ACC112 (cell line): ENCODE data around the gene CELSR2.

ENCODE experiments used
- H2AFZ ChIP-seq: fragments of 200-600 bp; sonication (generic); one replicate; pipeline ENCODE4 v1.6.0; 2017; ENCODE audit warnings: antibody characterized with exemption, low read length; ENCODE audit not compliant: unreplicated experiment
- H3K27ac ChIP-seq: fragments of 200-600 bp; sonication (generic); 2 replicates; pipeline ENCODE4 v1.5.1; 2014; ENCODE audit warnings: low read depth, mild to moderate bottlenecking, antibody characterized with exemption, low read length, moderate library complexity
- H3K27me3 ChIP-seq: fragments of 200-600 bp; sonication (generic); 2 replicates; pipeline ENCODE4 v1.6.1; 2014; ENCODE audit warnings: mild to moderate bottlenecking, antibody characterized with exemption, low read length, moderate library complexity, mixed read lengths; ENCODE audit not compliant: insufficient read depth
- H3K36me3 ChIP-seq: fragments of 200-600 bp; sonication (generic); 2 replicates; pipeline ENCODE4 v1.6.1; 2016; ENCODE audit warnings: mild to moderate bottlenecking, antibody characterized with exemption, low read length, moderate library complexity, mixed read lengths; ENCODE audit not compliant: insufficient read depth
- H3K4me1 ChIP-seq: fragments of 200-600 bp; sonication (generic); one replicate; pipeline ENCODE4 v1.6.1; 2016; ENCODE audit warnings: low read length, mixed read lengths; ENCODE audit not compliant: insufficient read depth, unreplicated experiment, control insufficient read depth
- H3K4me3 ChIP-seq: fragments of 200-600 bp; sonication (generic); 2 replicates; pipeline ENCODE4 v1.5.1; 2014; ENCODE audit warnings: mild to moderate bottlenecking, low read depth, low read length
- H3K79me2 ChIP-seq: fragments of 200-600 bp; sonication (generic); one replicate; pipeline ENCODE4 v1.6.0; 2016; ENCODE audit warnings: low read length; ENCODE audit not compliant: control insufficient read depth, unreplicated experiment, insufficient read depth

The CELSR2 gene

GRCh38 chr1:109267743-109268300 is 18.5 kb downstream of the CELSR2 start:
- H3K4me1 ChIP-seq: no peaks in the 10 kb centered on the region
- H3K27ac ChIP-seq: no peak overlapping the region
- no peaks in the 10 kb centered on the region for H3K27me3 ChIP-seq
- H3K79me2 ChIP-seq: no peaks in the 10 kb centered on the region
- no peaks in the 10 kb centered on the region for H3K36me3 ChIP-seq
- H3K4me3 ChIP-seq: no peak overlapping the region
- no peak overlapping the region for H2AFZ ChIP-seq

GRCh38 chr1:109268431-109269211 is 19.3 kb downstream of the CELSR2 start:
- Histone ChIP-seq H3K79me2 (no peaks in the 10 kb centered on the region), H3K36me3 (no peaks in the 10 kb centered on the region), H3K27ac (no peak overlapping the region), H3K4me3 (no peak overlapping the region), H2AFZ (no peak overlapping the region), H3K4me1 (no peaks in the 10 kb centered on the region), H3K27me3 (no peaks in the 10 kb centered on the region)

GRCh38 chr1:109269212-109269980 is 20.1 kb downstream of the CELSR2 start:
- Histone ChIP-seq H3K27me3 (no peaks in the 10 kb centered on the region), H3K27ac (no peak overlapping the region), H2AFZ (no peak overlapping the region), H3K79me2 (no peaks in the 10 kb centered on the region), H3K4me1 (no peaks in the 10 kb centered on the region), H3K4me3 (no peak overlapping the region), H3K36me3 (no peaks in the 10 kb centered on the region)

- Histone ChIP-seq H3K36me3 (no peaks in the 10 kb centered on the region), H2AFZ (no peak overlapping the region), H3K4me1 (no peaks in the 10 kb centered on the region), H3K79me2 (no peaks in the 10 kb centered on the region), H3K27me3 (no peaks in the 10 kb centered on the region), H3K4me3 (no peak overlapping the region), H3K27ac (no peak overlapping the region)
Measured at GRCh38 chr1:109269981-109270622, 20.8 kb downstream of the CELSR2 start.

GRCh38 chr1:109270623-109271317 is 21.4 kb downstream of the CELSR2 start:
- Histone ChIP-seq H3K27ac (no peak overlapping the region), H3K27me3 (no peaks in the 10 kb centered on the region), H3K4me3 (no peak overlapping the region), H3K4me1 (no peaks in the 10 kb centered on the region), H3K36me3 (no peaks in the 10 kb centered on the region), H3K79me2 (no peaks in the 10 kb centered on the region), H2AFZ (no peak overlapping the region)

GRCh38 chr1:109271458-109271857 is 22.1 kb downstream of the CELSR2 start:
- no peak overlapping the region for H3K4me3 ChIP-seq
- no peaks in the 10 kb centered on the region for H3K79me2 ChIP-seq
- no peaks in the 10 kb centered on the region for H3K27me3 ChIP-seq
- no peaks in the 10 kb centered on the region for H3K4me1 ChIP-seq
- no peaks in the 10 kb centered on the region for H3K36me3 ChIP-seq
- H2AFZ ChIP-seq: no peak overlapping the region
- no peak overlapping the region for H3K27ac ChIP-seq

- Histone ChIP-seq H3K27ac (no peak overlapping the region), H3K27me3 (no peaks in the 10 kb centered on the region), H3K4me1 (no peaks in the 10 kb centered on the region), H2AFZ (no peak overlapping the region), H3K79me2 (no peaks in the 10 kb centered on the region), H3K4me3 (no peak overlapping the region), H3K36me3 (no peaks in the 10 kb centered on the region)
Measured at GRCh38 chr1:109272021-109272799, 22.9 kb downstream of the CELSR2 start.

- Histone ChIP-seq H3K4me3 (no peak overlapping the region), H3K4me1 (no peaks in the 10 kb centered on the region), H3K27ac (no peak overlapping the region), H3K27me3 (no peaks in the 10 kb centered on the region), H2AFZ (no peak overlapping the region), H3K36me3 (no peaks in the 10 kb centered on the region), H3K79me2 (no peaks in the 10 kb centered on the region)
Measured at GRCh38 chr1:109272831-109273547, 23.6 kb downstream of the CELSR2 start.

- H3K4me1 ChIP-seq: no peaks in the 10 kb centered on the region
- no peaks in the 10 kb centered on the region for H3K36me3 ChIP-seq
- H3K79me2 ChIP-seq: no peaks in the 10 kb centered on the region
- H3K4me3 ChIP-seq: no peak overlapping the region
- H3K27me3 ChIP-seq: no peaks in the 10 kb centered on the region
- H3K27ac ChIP-seq: no peak overlapping the region
- no peak overlapping the region for H2AFZ ChIP-seq
Measured at GRCh38 chr1:109273570-109274288, 24.4 kb downstream of the CELSR2 start.
